Vagina (tissue), 2 donors: ENCODE measurements around the gene TMPRSS4.

Experiments
- POLR2AphosphoS5 ChIP-seq, 2 donors: sonication (generic); formaldehyde crosslinking; IDR thresholded peaks; one replicate each; pipeline ENCODE4 v1.9.0; 2017; ENCODE audit warnings: antibody characterized with exemption in 2 of 2, mild to moderate bottlenecking in 2 of 2, low read depth in 1 of 2; ENCODE audit not compliant: insufficient read depth in 1 of 2
- TF ChIP-seq, protein P1 (sequence below), 3 experiments: fragments of 450-650 bp in 2 of 3; fragments of 200-600 bp in 1 of 3; sonication (generic) in 1 of 3; IDR thresholded peaks; one replicate each; pipeline ENCODE4 v1.5.1; 2017 to 2019; ENCODE audit warnings: antibody characterized with exemption in 3 of 3, mild to moderate bottlenecking in 2 of 3, moderate library complexity in 2 of 3

DNA sequence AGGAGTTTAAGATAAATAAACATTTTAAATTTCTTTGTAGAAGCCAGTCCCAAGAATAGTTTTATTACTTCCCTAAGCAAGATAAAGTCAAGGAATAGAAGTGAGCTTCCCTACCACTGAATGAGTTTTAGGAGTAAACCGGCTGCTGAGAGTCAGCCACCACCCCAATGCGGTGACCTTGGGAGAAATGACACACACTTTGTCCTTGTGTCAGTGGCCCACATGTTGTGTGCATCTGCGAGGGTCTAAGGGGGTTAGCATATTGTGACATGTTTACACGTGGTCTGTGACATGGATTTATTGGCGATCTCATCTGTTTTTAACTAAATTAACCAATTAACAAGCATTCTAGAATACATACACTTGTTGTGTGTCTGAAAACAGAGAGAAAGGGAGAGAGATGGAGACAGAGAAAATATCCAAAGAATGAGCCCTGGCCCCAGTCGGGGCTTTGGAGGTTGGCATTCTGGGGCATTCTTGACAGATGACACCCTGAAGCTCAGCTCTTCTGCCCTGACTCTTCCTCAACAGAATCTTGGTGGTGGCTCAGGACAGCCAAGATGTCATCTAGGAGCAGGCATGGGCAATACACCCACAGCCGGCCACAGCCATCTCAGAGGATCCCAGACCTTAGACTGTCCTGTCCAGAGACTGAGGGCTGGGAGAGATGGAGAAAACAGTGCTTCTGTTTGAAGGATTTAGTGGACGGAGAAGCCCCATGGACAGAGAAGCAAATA is 29.7 kb upstream of the TMPRSS4 start:
- no peak for TF ChIP-seq POLR2AphosphoS5 (IDR thresholded peaks at IDR 0.05; ENCODE audit: insufficient read depth in 1 of 2, low read depth in 1 of 2)
- TF ChIP-seq, protein P1, sequence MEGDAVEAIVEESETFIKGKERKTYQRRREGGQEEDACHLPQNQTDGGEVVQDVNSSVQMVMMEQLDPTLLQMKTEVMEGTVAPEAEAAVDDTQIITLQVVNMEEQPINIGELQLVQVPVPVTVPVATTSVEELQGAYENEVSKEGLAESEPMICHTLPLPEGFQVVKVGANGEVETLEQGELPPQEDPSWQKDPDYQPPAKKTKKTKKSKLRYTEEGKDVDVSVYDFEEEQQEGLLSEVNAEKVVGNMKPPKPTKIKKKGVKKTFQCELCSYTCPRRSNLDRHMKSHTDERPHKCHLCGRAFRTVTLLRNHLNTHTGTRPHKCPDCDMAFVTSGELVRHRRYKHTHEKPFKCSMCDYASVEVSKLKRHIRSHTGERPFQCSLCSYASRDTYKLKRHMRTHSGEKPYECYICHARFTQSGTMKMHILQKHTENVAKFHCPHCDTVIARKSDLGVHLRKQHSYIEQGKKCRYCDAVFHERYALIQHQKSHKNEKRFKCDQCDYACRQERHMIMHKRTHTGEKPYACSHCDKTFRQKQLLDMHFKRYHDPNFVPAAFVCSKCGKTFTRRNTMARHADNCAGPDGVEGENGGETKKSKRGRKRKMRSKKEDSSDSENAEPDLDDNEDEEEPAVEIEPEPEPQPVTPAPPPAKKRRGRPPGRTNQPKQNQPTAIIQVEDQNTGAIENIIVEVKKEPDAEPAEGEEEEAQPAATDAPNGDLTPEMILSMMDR (IDR thresholded peaks at IDR 0.05), result no peak
